Non-pigmented ciliary epithelial cell (primary cell): ENCODE data around the gene KYNU.
"Not testable (repeated sequence)": the region's sequence is repeated elsewhere in the genome, so short reads cannot be mapped to it uniquely, and the experiment has no call there.

ENCODE experiments used
- DNase-seq: peaks from one replicate; pipeline ENCODE4 v3.0.0-alpha.2; 2010; ENCODE audit warnings: low read depth

KYNU gene

DNA sequence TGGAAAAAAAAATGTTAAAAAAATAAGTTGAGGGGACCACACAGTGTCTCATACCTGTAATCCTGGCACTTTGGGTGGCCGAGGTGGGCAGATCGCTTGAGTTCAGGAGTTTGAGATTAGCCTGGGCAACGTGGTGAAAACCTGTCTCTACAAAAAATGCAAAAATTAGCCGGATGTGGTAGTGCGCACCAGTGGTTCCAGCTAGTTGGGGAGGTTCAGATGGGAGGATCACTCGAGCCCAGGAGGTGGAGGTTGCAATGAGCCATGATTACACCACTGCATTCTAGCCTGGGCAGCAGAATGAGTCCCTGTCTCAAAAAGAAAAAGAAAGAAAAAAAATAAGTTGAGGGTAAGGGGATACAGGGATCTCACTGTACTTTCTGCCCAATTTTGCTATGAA is 6.1 kb upstream of the KYNU start:
- no peak for DNase-seq

GRCh38 chr2:142872882-142873724 is 4.4 kb upstream of the KYNU start:
- DNase-seq, result peak; percentile 78

DNA sequence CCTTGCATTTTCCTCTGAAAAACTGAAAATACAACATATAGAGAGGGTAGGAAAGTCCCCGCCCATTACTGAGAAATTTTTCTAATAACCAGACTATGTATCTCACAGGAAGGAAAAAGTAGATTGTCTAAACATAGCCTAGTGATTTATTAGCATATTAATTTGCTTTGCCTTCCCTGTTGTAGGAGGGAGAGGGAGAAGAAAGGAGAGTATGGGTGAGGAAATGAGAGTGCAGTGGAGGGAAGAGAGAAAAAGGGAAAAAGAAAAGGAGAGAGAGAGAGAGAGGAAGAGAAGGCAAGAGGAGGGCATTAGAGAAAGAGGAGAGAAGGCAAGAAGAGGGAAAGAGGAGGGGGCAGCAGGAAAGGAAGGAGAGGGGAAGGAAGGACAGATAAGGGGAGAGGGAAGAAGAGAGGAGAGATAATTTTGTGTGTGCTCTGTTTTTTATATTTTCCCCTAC is 3.6 kb upstream of the KYNU start:
- DNase-seq, result no peak

DNA sequence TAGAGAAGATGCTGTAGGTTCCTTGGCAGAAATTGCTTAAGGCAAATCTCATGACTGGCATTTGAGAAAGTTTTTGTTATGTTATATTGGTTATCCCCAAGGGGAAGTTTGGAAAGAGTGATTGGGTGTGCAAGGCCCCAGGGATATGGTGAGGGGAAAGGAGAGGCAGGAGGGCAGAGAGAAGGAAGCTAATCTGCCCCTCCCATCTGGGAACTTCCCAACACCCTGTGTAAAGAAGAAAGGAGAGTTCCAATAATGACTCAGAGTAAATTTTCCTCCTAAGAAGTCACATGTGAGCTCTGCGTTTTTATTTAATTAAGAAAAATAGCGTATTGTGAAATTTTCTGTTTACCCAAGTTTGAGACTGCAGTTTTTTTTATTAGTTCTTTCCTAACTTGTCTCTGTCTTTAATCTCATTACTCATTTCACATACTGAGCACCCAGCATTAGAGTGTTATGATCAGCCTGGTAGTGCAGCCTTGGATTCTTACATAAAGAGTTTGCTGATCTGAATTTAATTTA is 3.1 kb upstream of the KYNU start:
- DNase-seq, result peak; percentile 50

DNA sequence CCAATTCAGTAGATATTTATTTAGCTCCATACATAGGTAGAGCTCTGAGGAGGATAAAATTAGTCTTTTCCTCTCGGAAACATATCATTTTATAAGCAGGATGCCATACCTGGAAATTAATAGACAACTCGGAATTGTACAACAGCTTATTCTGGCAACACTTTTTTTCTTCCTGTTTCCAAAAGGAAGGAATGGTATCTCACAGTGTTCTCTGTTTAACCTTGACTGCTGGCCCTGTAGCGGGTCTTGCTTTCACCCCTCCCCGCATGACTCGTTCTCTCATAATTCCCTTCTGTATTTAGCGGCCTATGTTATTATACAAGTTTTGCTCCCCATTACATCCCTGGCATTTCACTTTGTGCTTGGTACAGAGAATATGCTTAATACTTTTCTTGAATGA is 2.5 kb upstream of the KYNU start:
- DNase-seq, result no peak

GRCh38 chr2:142875652-142876051 is 1.8 kb upstream of the KYNU start:
- no peak for DNase-seq

DNA sequence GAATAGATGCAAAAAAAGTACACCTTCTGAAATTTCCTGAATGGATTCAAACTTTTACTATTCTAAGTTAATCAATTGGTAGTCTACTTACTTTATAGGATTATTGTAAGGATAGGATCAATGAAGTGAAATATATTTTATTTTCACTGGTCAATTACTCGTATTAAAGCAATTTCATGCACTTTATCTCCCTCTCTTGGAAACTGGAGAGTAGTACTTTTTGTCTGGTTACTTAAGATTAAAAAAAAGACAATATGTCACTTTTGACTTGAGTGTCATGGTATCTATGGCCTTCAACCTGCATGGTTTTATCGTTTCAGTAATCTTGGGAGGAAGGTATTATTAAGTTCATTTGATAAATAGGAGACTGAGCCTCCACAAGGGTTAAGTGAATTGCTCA is 1.0 kb upstream of the KYNU start:
- no peak for DNase-seq

GRCh38 chr2:142878031-142878678 is 691 bp downstream of the KYNU start:
- DNase-seq, result no peak

DNA sequence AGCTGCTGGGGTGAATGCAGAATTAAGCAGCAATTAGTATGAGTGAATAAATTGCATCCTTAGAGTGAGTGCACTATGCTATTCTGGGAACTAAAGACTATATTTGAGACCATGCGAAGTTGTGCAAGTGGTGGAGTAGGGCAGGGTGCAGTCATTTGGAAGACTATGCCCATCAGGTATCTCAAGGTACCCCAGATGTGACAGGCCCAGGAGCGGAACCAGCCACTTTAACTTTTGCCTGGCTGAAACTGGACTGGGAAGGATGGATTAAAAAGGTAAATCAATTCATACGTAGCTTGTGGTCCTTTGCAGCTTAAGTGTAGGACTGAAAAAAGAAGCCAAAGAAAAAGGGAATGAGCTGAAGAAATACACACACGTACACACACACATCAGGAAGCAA is 1.7 kb downstream of the KYNU start:
- DNase-seq, result no peak

GRCh38 chr2:142880279-142880678 is 2.8 kb downstream of the KYNU start:
- peak; percentile 68 for DNase-seq

DNA sequence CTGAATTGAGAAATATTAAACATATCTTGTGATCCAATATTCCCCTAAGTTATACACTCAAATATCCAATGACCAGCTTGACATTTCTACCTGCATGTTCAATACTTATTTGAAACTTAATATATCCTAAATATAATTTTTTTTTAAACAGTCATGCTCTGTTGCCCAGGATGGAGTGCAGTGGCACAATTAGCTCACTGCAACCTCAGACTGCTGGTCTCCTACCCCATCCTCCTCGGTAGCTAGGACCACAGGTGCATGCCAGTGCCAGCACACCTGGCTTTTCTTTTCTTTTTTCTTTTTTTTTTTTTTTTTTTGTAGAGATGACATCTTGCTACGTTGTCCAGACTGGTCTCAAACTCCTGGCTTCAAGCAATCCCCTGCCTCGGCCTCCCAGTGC is 4.2 kb downstream of the KYNU start:
- no peak for DNase-seq

- DNase-seq, result not testable (repeated sequence)
Observed at GRCh38 chr2:142882500-142882899, 5.0 kb downstream of the KYNU start.

DNA sequence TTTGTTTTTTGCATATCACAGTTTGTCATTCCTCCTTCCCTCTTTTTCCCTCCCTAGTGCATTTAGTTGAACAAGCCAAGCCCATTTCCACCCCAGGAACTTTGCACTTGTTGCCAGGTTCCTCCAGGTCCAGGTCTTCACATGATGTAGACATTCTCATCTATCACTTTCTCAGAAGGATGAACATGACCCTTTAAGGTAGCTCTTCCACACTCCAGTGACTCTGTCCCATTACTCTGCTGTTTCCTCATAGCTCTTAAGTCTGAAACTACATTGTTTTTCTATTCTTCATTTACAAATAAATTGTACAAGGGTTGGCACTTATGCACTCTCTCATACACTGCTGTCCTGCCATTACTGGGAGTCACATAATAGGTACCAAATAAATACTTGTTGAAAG is 6.1 kb downstream of the KYNU start:
- no peak for DNase-seq

GRCh38 chr2:142885543-142885942 is 8.1 kb downstream of the KYNU start:
- DNase-seq, result no peak

GRCh38 chr2:142892715-142893114 is 15.3 kb downstream of the KYNU start:
- no peak for DNase-seq

- DNase-seq, result no peak
Observed at GRCh38 chr2:142893241-142893640, 15.8 kb downstream of the KYNU start.

DNA sequence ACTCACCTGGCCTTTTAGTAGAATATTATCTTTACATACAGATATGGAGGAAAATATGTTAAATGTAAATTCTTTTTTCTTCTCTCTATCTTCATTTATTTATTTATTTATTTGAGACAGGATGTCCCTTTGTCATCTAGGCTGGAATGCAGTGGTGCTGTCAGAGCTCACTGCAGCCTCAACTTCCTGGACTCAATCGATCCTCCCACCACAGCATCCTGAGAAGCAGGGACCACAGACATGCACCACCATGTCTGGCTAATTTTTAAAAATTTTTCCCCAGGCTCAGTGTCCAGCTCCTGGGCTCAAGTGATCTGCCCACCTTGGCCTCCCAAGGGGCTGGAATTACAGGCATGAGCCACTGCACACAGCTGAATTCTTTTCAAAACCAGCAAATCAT is 20.3 kb downstream of the KYNU start:
- DNase-seq, result no peak

- DNase-seq, result not testable (repeated sequence)
Observed at GRCh38 chr2:142900327-142900726, 22.9 kb downstream of the KYNU start.

- no peak for DNase-seq
Observed at GRCh38 chr2:142901780-142902179, 24.3 kb downstream of the KYNU start.

GRCh38 chr2:142903726-142904125 is 26.3 kb downstream of the KYNU start:
- not testable (repeated sequence) for DNase-seq

DNA sequence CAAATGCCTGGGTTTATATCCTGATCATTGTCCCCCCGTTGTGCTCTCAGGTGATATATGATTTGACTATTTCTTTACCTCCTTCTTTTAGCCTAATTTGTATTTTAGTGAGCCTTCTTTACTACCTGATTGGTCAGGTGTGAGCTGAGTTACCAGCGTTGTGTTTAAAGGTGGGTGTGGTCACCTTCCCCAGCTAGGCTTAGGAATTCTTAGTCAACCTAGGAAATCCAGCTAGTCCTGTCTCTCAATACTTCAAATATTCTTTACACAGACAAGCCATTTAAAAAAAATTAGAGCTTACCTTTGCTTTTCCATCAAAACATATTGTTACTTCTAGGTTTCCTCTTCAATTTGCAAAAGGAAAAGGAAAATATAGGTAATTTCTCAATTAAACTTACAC is 30.2 kb downstream of the KYNU start:
- no peak for DNase-seq

GRCh38 chr2:142914507-142915313 is 37.2 kb downstream of the KYNU start:
- DNase-seq, result no peak
